Activated CD8-positive, alpha-beta T cell treated with anti-CD3 and anti-CD28 coated beads, Interleukin-2, amount 10 ng/mL, durations not matched to agents 7 days and 5 days (primary cell): ENCODE data around the gene DPEP3. TPM values are rescaled to one million over a fixed set of nuclear protein-coding genes. Genes with fewer than 3 reads are reported as not detected.
A peak's percentile ranks its signal among the peaks of the same experiment; 100 is the strongest.

Experiments
- ATAC-seq: fragments of 150-1000 bp; cut with Tn5 transposase; one replicate; pipeline ENCODE4 v1.10.0; 2021; ENCODE audit warnings: moderate library complexity
- CTCF ChIA-PET: fragments of 350-600 bp; sonication (Branson Sonifier 250); formaldehyde crosslinking; loops from one replicate; lab custom pipeline; 2021; ENCODE audit warnings: antibody characterized with exemption; lab: Charles Lee
- POLR2A ChIA-PET: fragments of 350-600 bp; sonication (Branson Sonifier 250); formaldehyde crosslinking; loops from one replicate; lab custom pipeline; 2021; ENCODE audit warnings: antibody characterized with exemption; lab: Charles Lee
- DNase-seq: peaks from one replicate; pipeline ENCODE4 v3.0.0-alpha.2; 2020
- H3K27ac Mint-ChIP-seq: one replicate; pipeline ENCODE4 v1.8.0; 2021; ENCODE audit warnings: mild to moderate bottlenecking, mixed read lengths
- H3K27me3 Mint-ChIP-seq: one replicate; pipeline ENCODE4 v1.8.0; 2021; ENCODE audit warnings: low read depth, mixed read lengths
- H3K36me3 Mint-ChIP-seq: one replicate; pipeline ENCODE4 v1.8.0; 2021; ENCODE audit warnings: low read depth, mixed read lengths
- H3K4me1 Mint-ChIP-seq: one replicate; pipeline ENCODE4 v1.8.0; 2021; ENCODE audit warnings: low read depth, mixed read lengths
- H3K4me3 Mint-ChIP-seq: one replicate; pipeline ENCODE4 v1.8.0; 2021; ENCODE audit warnings: mild to moderate bottlenecking, mixed read lengths
- H3K9me3 Mint-ChIP-seq: one replicate; pipeline ENCODE4 v1.8.0; 2022; ENCODE audit warnings: mixed read lengths; ENCODE audit not compliant: insufficient read depth
- total RNA-seq, 2 experiments: library from RNA; stranded (reverse); gene quantifications; one replicate each; pipeline ENCODE4 v1.2.3, GENCODE V29; 2021

DPEP3 gene
- total RNA-seq, 2 experiments from 2014 or later: not detected

GRCh38 chr16:67966549-67967182 is 13.6 kb downstream of the DPEP3 start:
- Mint-ChIP-seq H3K36me3 (peaks cover 15% of the 10 kb centered on the region), H3K4me3 (peak overlapping the region; percentile 98), H3K27me3 (no peaks in the 10 kb centered on the region), H3K9me3 (no peaks in the 10 kb centered on the region), H3K27ac (peak overlapping the region; percentile 98), H3K4me1 (peaks cover 38% of the 10 kb centered on the region)
- ChIA-PET CTCF (interaction anchor here (1.0 to 1.5 kb wide), 4 partner anchors 25 to 151 kb away, joined by 3 to 7 read pairs (median 5); no protein-coding TSS in a partner anchor), POLR2A (interaction anchor here (0.7 to 2.9 kb wide), 4 partner anchors 17 to 39 kb away, joined by 3 to 25 read pairs (median 6); partner anchors contain the start of genes DPEP2 and PSMB10)
- ATAC-seq (no peak), DNase-seq (no peak)

GRCh38 chr16:67965668-67966548 is 14.4 kb downstream of the DPEP3 start:
- peaks cover 38% of the 10 kb centered on the region for H3K4me1 Mint-ChIP-seq
- CTCF ChIA-PET: interaction anchor here (1.0 to 2.3 kb wide), 5 partner anchors 25 to 150 kb away, joined by 3 to 12 read pairs (median 6); no protein-coding TSS in a partner anchor
- no peak for DNase-seq
- H3K9me3 Mint-ChIP-seq: no peaks in the 10 kb centered on the region
- H3K36me3 Mint-ChIP-seq: peaks cover 17% of the 10 kb centered on the region
- H3K4me3 Mint-ChIP-seq: no peak overlapping the region
- no peaks in the 10 kb centered on the region for H3K27me3 Mint-ChIP-seq
- ATAC-seq: no peak
- POLR2A ChIA-PET: interaction anchor here (0.6 to 2.9 kb wide), 3 partner anchors 18 to 260 kb away, joined by 3 to 25 read pairs (median 10); partner anchors contain the start of gene PSMB10
- no peak overlapping the region for H3K27ac Mint-ChIP-seq

- ChIA-PET CTCF (interaction anchor here (1.4 to 2.3 kb wide), 3 partner anchors 22 to 77 kb away, joined by 3 to 12 read pairs (median 3); no protein-coding TSS in a partner anchor), POLR2A (interaction anchor here (2.9 to 3.0 kb wide), 2 partner anchors 28 to 29 kb away, joined by 10 to 25 read pairs; partner anchors contain the start of gene PSMB10)
- Mint-ChIP-seq H3K4me3 (no peak overlapping the region), H3K4me1 (peaks cover 35% of the 10 kb centered on the region), H3K36me3 (peaks cover 21% of the 10 kb centered on the region), H3K9me3 (no peaks in the 10 kb centered on the region), H3K27ac (no peak overlapping the region), H3K27me3 (no peaks in the 10 kb centered on the region)
- DNase-seq: no peak
- no peak for ATAC-seq
Measured at GRCh38 chr16:67964477-67965131, 15.7 kb downstream of the DPEP3 start.

- ChIA-PET POLR2A (interaction anchor here (3.0 kb wide), 1 partner anchor 27 kb away, joined by 10 read pairs; the partner anchor contains the start of gene PSMB10), CTCF (interaction anchor here (1.4 to 2.3 kb wide), 2 partner anchors 21 to 77 kb away, joined by 3 to 12 read pairs; no protein-coding TSS in a partner anchor)
- Mint-ChIP-seq H3K36me3 (peaks cover 21% of the 10 kb centered on the region), H3K9me3 (no peaks in the 10 kb centered on the region), H3K27me3 (no peaks in the 10 kb centered on the region), H3K4me1 (peaks cover 29% of the 10 kb centered on the region), H3K27ac (no peak overlapping the region), H3K4me3 (no peak overlapping the region)
- no peak for DNase-seq
- no peak for ATAC-seq
Measured at GRCh38 chr16:67963662-67964321, 16.5 kb downstream of the DPEP3 start.

- ATAC-seq (no peak), DNase-seq (no peak)
- Mint-ChIP-seq H3K36me3 (peaks cover 23% of the 10 kb centered on the region), H3K4me3 (no peak overlapping the region), H3K27ac (no peak overlapping the region), H3K27me3 (no peaks in the 10 kb centered on the region), H3K9me3 (no peaks in the 10 kb centered on the region), H3K4me1 (peaks cover 28% of the 10 kb centered on the region)
- CTCF ChIA-PET: interaction anchor here (1.6 kb wide), 1 partner anchor 21 kb away, joined by 5 read pairs; no protein-coding TSS in a partner anchor
- POLR2A ChIA-PET: interaction anchor here (3.0 kb wide), 1 partner anchor 27 kb away, joined by 10 read pairs; the partner anchor contains the start of gene PSMB10
Measured at GRCh38 chr16:67963292-67963661, 17.0 kb downstream of the DPEP3 start.

- Mint-ChIP-seq H3K36me3 (peaks cover 28% of the 10 kb centered on the region), H3K9me3 (no peaks in the 10 kb centered on the region), H3K4me3 (no peak overlapping the region), H3K4me1 (peaks cover 21% of the 10 kb centered on the region), H3K27me3 (no peaks in the 10 kb centered on the region), H3K27ac (no peak overlapping the region)
- ChIA-PET CTCF (interaction anchor here (0.8 to 1.6 kb wide), 2 partner anchors 20 to 79 kb away, joined by 3 to 5 read pairs; no protein-coding TSS in a partner anchor), POLR2A (interaction anchor here (3.0 kb wide), 1 partner anchor 26 kb away, joined by 10 read pairs; the partner anchor contains the start of gene PSMB10)
- ATAC-seq (no peak), DNase-seq (no peak)
Measured at GRCh38 chr16:67962135-67962534, 18.2 kb downstream of the DPEP3 start.

GRCh38 chr16:67961551-67961957 is 18.7 kb downstream of the DPEP3 start:
- DNase-seq (no peak), ATAC-seq (no peak)
- H3K27ac Mint-ChIP-seq: no peak overlapping the region
- ChIA-PET CTCF (no interaction called here), POLR2A (interaction anchor here (3.0 kb wide), 1 partner anchor 25 kb away, joined by 10 read pairs; the partner anchor contains the start of gene PSMB10)
- no peak overlapping the region for H3K4me3 Mint-ChIP-seq
- no peaks in the 10 kb centered on the region for H3K9me3 Mint-ChIP-seq
- H3K36me3 Mint-ChIP-seq: peaks cover 28% of the 10 kb centered on the region
- H3K4me1 Mint-ChIP-seq: peaks cover 15% of the 10 kb centered on the region
- no peaks in the 10 kb centered on the region for H3K27me3 Mint-ChIP-seq

- ChIA-PET CTCF (interaction anchor here (1.2 kb wide), 1 partner anchor 439 kb away, joined by 5 read pairs; no protein-coding TSS in a partner anchor), POLR2A (interaction anchor here (1.1 kb wide), 1 partner anchor 24 kb away, joined by 3 read pairs; no protein-coding TSS in a partner anchor)
- no peak for DNase-seq
- H3K9me3 Mint-ChIP-seq: no peaks in the 10 kb centered on the region
- no peak overlapping the region for H3K4me3 Mint-ChIP-seq
- H3K36me3 Mint-ChIP-seq: peaks cover 32% of the 10 kb centered on the region
- ATAC-seq: no peak
- H3K4me1 Mint-ChIP-seq: no peaks in the 10 kb centered on the region
- no peaks in the 10 kb centered on the region for H3K27me3 Mint-ChIP-seq
- H3K27ac Mint-ChIP-seq: no peak overlapping the region
Measured at GRCh38 chr16:67959536-67960329, 20.6 kb downstream of the DPEP3 start.

- Mint-ChIP-seq H3K4me1 (no peaks in the 10 kb centered on the region), H3K27ac (no peak overlapping the region), H3K9me3 (no peaks in the 10 kb centered on the region), H3K36me3 (peaks cover 34% of the 10 kb centered on the region), H3K27me3 (no peaks in the 10 kb centered on the region), H3K4me3 (no peak overlapping the region)
- CTCF ChIA-PET: interaction anchor here (0.7 to 1.3 kb wide), 2 partner anchors 28 to 83 kb away, joined by 3 read pairs; no protein-coding TSS in a partner anchor
- DNase-seq (no peak), ATAC-seq (no peak)
- POLR2A ChIA-PET: no interaction called here
Measured at GRCh38 chr16:67957622-67958021, 22.7 kb downstream of the DPEP3 start.
